PC-3 (cell line): ENCODE results near the gene CERS6. TPM values are rescaled to one million over a fixed set of nuclear protein-coding genes. Genes with fewer than 3 reads are reported as not detected.
"Not testable (repeated sequence)": the region's sequence is repeated elsewhere in the genome, so short reads cannot be mapped to it uniquely, and the experiment has no call there.

ENCODE experiments used
- ATAC-seq: fragments of 200-7000 bp; cut with Tn5 transposase; 2 replicates; pipeline ENCODE4 v1.9.1; 2020; ENCODE audit warnings: mild to moderate bottlenecking, moderate library complexity
- BruUV-seq: library from RNA; stranded (reverse); fragments of 400-500 nt; replicated peaks from 2 replicates; lab custom pipeline; 2021; lab: Mats Ljungman, UMichigan
- CTCF ChIA-PET: fragments of 300-600 bp; sonication (Branson Sonifier 250); formaldehyde crosslinking; loops from one replicate; lab custom pipeline; 2022; ENCODE audit warnings: antibody characterized with exemption; lab: Charles Lee
- POLR2A ChIA-PET: fragments of 300-600 bp; sonication (Branson Sonifier 250); formaldehyde crosslinking; loops from one replicate; lab custom pipeline; 2022; ENCODE audit warnings: antibody characterized with exemption; ENCODE audit not compliant: unreplicated experiment; lab: Charles Lee
- DNase-seq: peaks from one replicate; pipeline ENCODE4 v3.0.0-alpha.2; 2015
- H2AFZ ChIP-seq: fragments of 300-600 bp; sonication (generic); 2 replicates; pipeline ENCODE4 v1.6.0; 2016; ENCODE audit warnings: antibody characterized with exemption, low read length
- H3F3A ChIP-seq: fragments of 300-600 bp; sonication (generic); one replicate; pipeline ENCODE4 v1.6.0; 2017; ENCODE audit warnings: antibody characterized with exemption, low read length, control low read depth, mild to moderate bottlenecking; ENCODE audit not compliant: unreplicated experiment
- H3K27ac ChIP-seq: fragments of 300-600 bp; sonication (generic); 2 replicates; pipeline ENCODE4 v1.5.1; 2016; ENCODE audit warnings: mild to moderate bottlenecking, low read length
- H3K27me3 ChIP-seq: fragments of 300-600 bp; sonication (generic); 2 replicates; pipeline ENCODE4 v1.6.1; 2016; ENCODE audit warnings: low read length, mixed read lengths
- H3K36me3 ChIP-seq: fragments of 300-600 bp; sonication (generic); 2 replicates; pipeline ENCODE4 v1.6.1; 2016; ENCODE audit warnings: low read depth, mixed run types, low read length, mixed read lengths
- H3K4me1 ChIP-seq: fragments of 300-600 bp; sonication (generic); 2 replicates; pipeline ENCODE4 v1.5.1; 2016; ENCODE audit warnings: low read length; ENCODE audit not compliant: insufficient read depth
- H3K4me2 ChIP-seq: fragments of 300-600 bp; sonication (generic); 2 replicates; pipeline ENCODE4 v1.6.0; 2016; ENCODE audit warnings: low read length
- H3K4me3 ChIP-seq: fragments of 300-600 bp; sonication (generic); 2 replicates; pipeline ENCODE4 v1.5.1; 2016; ENCODE audit warnings: mild to moderate bottlenecking, low read length, mixed read lengths
- H3K79me2 ChIP-seq: fragments of 300-600 bp; sonication (generic); 2 replicates; pipeline ENCODE4 v1.6.1; 2017; ENCODE audit warnings: low read length, mixed read lengths
- H3K9ac ChIP-seq: fragments of 300-600 bp; sonication (generic); 2 replicates; pipeline ENCODE4 v1.6.0; 2016; ENCODE audit warnings: mild to moderate bottlenecking, low read length
- H3K9me2 ChIP-seq: fragments of 300-600 bp; sonication (generic); replicated peaks from 2 replicates; pipeline ENCODE4 v1.6.1; 2016; ENCODE audit warnings: mixed run types, low read length, mixed read lengths
- H3K9me3 ChIP-seq: fragments of 300-600 bp; sonication (generic); 2 replicates; pipeline ENCODE4 v1.6.1; 2016; ENCODE audit warnings: low read length, mixed read lengths
- H4K20me1 ChIP-seq: fragments of 300-600 bp; sonication (generic); 2 replicates; pipeline ENCODE4 v1.6.1; 2016; ENCODE audit warnings: low read length, mixed read lengths
- CTCF ChIP-seq: fragments of 300-600 bp; sonication (generic); conservative IDR thresholded peaks from 2 replicates; pipeline ENCODE4 v1.5.1; 2017; ENCODE audit warnings: antibody characterized with exemption, low read depth, mild to moderate bottlenecking, low read length
- EZH2 ChIP-seq: fragments of 300-600 bp; sonication (generic); IDR thresholded peaks from one replicate; pipeline ENCODE4 v1.6.1; 2017; ENCODE audit warnings: antibody characterized with exemption, mild to moderate bottlenecking, low read length; ENCODE audit not compliant: unreplicated experiment
- EZH2phosphoT487 ChIP-seq: fragments of 300-600 bp; sonication (generic); IDR thresholded peaks from 2 replicates; pipeline ENCODE4 v1.6.1; 2018; ENCODE audit warnings: mild to moderate bottlenecking, antibody characterized with exemption, low read length, borderline replicate concordance
- intact Hi-C: fragments of 100-400 bp; cut with micrococcal nuclease; formaldehyde crosslinking; loops from 2 replicates; pipeline ENCODE4 v1.9.0; 2023
- total RNA-seq: library from RNA; depleted of rRNA; stranded (reverse); fragments of >200 nt; gene quantifications from 2 replicates; pipeline ENCODE4 v1.2.3, GENCODE V29; 2014

CERS6 gene
- total RNA-seq, 1 experiment from 2014 or later = 24.2 TPM

- no peak overlapping the region for H2AFZ ChIP-seq
- no peaks in the 10 kb centered on the region for H3K9me2 ChIP-seq
- TF ChIP-seq EZH2phosphoT487 = no peak
- TF ChIP-seq CTCF = no peak
- H3K4me3 ChIP-seq = no peak overlapping the region
- ChIA-PET CTCF (interaction anchor here (0.7 kb wide), 2 partner anchors 12 to 215 kb away, joined by 3 read pairs; no protein-coding TSS in a partner anchor), POLR2A (no interaction called here)
- no peaks in the 10 kb centered on the region for H3K79me2 ChIP-seq
- BruUV-seq = no TSS peak
- intact Hi-C loops = no loop called here
- H3K9me3 ChIP-seq = no peaks in the 10 kb centered on the region
- DNase-seq (peak; percentile 19), ATAC-seq (peak; percentile 94)
- H3K9ac ChIP-seq = no peak overlapping the region
- H3K4me2 ChIP-seq = no peak overlapping the region
- H3K4me1 ChIP-seq = no peaks in the 10 kb centered on the region
- no peaks in the 10 kb centered on the region for H3F3A ChIP-seq
- no peaks in the 10 kb centered on the region for H4K20me1 ChIP-seq
- H3K36me3 ChIP-seq = no peaks in the 10 kb centered on the region
- no peak overlapping the region for H3K27ac ChIP-seq
- no peaks in the 10 kb centered on the region for H3K27me3 ChIP-seq
These were observed 206.7 kb downstream of the CERS6 start for GRCh38 chr2:168662651-168663208.

- no peaks in the 10 kb centered on the region for H3K9me2 ChIP-seq
- ATAC-seq = no peak
- CTCF ChIA-PET = no interaction called here
- H3K4me2 ChIP-seq = no peak overlapping the region
- no peaks in the 10 kb centered on the region for H3K27me3 ChIP-seq
- intact Hi-C loops = no loop called here
- no peak for TF ChIP-seq EZH2
- TF ChIP-seq EZH2phosphoT487 = no peak
- TF ChIP-seq CTCF = no peak
- no peak for DNase-seq
- H3K79me2 ChIP-seq = no peaks in the 10 kb centered on the region
- H3K4me3 ChIP-seq = no peak overlapping the region
- no peaks in the 10 kb centered on the region for H3K9me3 ChIP-seq
- POLR2A ChIA-PET = no interaction called here
- no peak overlapping the region for H3K27ac ChIP-seq
- no peaks in the 10 kb centered on the region for H3K4me1 ChIP-seq
- no peak overlapping the region for H2AFZ ChIP-seq
- H3K36me3 ChIP-seq = no peaks in the 10 kb centered on the region
- H3K9ac ChIP-seq = no peak overlapping the region
- no peaks in the 10 kb centered on the region for H4K20me1 ChIP-seq
- BruUV-seq = no TSS peak
- H3F3A ChIP-seq = no peaks in the 10 kb centered on the region
These were observed 207.9 kb downstream of the CERS6 start for GRCh38 chr2:168663993-168664392.

- H3K9me2 ChIP-seq, ATAC-seq, H3K9me3 ChIP-seq, H3K9ac ChIP-seq, H3K27ac ChIP-seq, BruUV-seq, H3K4me2 ChIP-seq, POLR2A ChIA-PET, intact Hi-C loops, H3K79me2 ChIP-seq, H3K27me3 ChIP-seq, H4K20me1 ChIP-seq, H3K4me3 ChIP-seq, H3K4me1 ChIP-seq, H3K36me3 ChIP-seq, CTCF ChIA-PET, H2AFZ ChIP-seq, H3F3A ChIP-seq, DNase-seq: not testable (repeated sequence)
These were observed 208.6 kb downstream of the CERS6 start for GRCh38 chr2:168664715-168665114.
